MM.1S (cell line): ENCODE results near the gene HOXD4.

Experiments used
- DNase-seq: peaks from one replicate; pipeline ENCODE4 v3.0.0-alpha.2; 2015
- H2AFZ ChIP-seq: fragments of 300-600 bp; sonication (generic); 2 replicates; pipeline ENCODE4 v1.6.0; 2016; ENCODE audit warnings: antibody characterized with exemption, low read length
- H3F3A ChIP-seq: fragments of 300-600 bp; sonication (generic); 2 replicates; pipeline ENCODE4 v1.6.1; 2016; ENCODE audit warnings: mild to moderate bottlenecking, antibody characterized with exemption, low read length, moderate library complexity, mixed read lengths; ENCODE audit not compliant: insufficient read depth
- H3K27ac ChIP-seq: fragments of 300-600 bp; sonication (generic); 2 replicates; pipeline ENCODE4 v1.5.1; 2016; ENCODE audit warnings: mild to moderate bottlenecking, low read length
- H3K27me3 ChIP-seq: fragments of 300-600 bp; sonication (generic); replicated peaks from 2 replicates; pipeline ENCODE4 v1.6.0; 2016; ENCODE audit warnings: low read length; ENCODE audit not compliant: insufficient read depth
- H3K36me3 ChIP-seq: fragments of 300-600 bp; sonication (generic); replicated peaks from 2 replicates; pipeline ENCODE4 v1.6.1; 2016; ENCODE audit warnings: mild to moderate bottlenecking, low read length, mixed read lengths; ENCODE audit not compliant: insufficient read depth
- H3K4me1 ChIP-seq: fragments of 300-600 bp; sonication (generic); 2 replicates; pipeline ENCODE4 v1.6.1; 2016; ENCODE audit warnings: low read length, mixed read lengths
- H3K4me2 ChIP-seq: fragments of 300-600 bp; sonication (generic); 2 replicates; pipeline ENCODE4 v1.6.0; 2016; ENCODE audit warnings: low read depth, low read length
- H3K4me3 ChIP-seq: fragments of 300-600 bp; sonication (generic); 2 replicates; pipeline ENCODE4 v1.5.1; 2016; ENCODE audit warnings: low read length, mixed read lengths
- H3K79me2 ChIP-seq: fragments of 300-600 bp; sonication (generic); 2 replicates; pipeline ENCODE4 v1.6.1; 2016; ENCODE audit warnings: mixed run types, low read length, mixed read lengths
- H3K9ac ChIP-seq: fragments of 300-600 bp; sonication (generic); 2 replicates; pipeline ENCODE4 v1.6.1; 2016; ENCODE audit warnings: low read length, mixed read lengths
- H3K9me2 ChIP-seq: fragments of 300-600 bp; sonication (generic); replicated peaks from 2 replicates; pipeline ENCODE4 v1.6.1; 2016; ENCODE audit warnings: mild to moderate bottlenecking, low read length, mixed read lengths; ENCODE audit not compliant: insufficient read depth
- H3K9me3 ChIP-seq: fragments of 300-600 bp; sonication (generic); replicated peaks from 2 replicates; pipeline ENCODE4 v1.6.1; 2016; ENCODE audit warnings: mild to moderate bottlenecking, low read length, mixed read lengths; ENCODE audit not compliant: insufficient read depth
- H4K20me1 ChIP-seq: fragments of 300-600 bp; sonication (generic); 2 replicates; pipeline ENCODE4 v1.6.1; 2016; ENCODE audit warnings: mild to moderate bottlenecking, low read length, moderate library complexity, mixed read lengths; ENCODE audit not compliant: insufficient read depth
- EZH2 ChIP-seq: fragments of 300-600 bp; sonication (generic); optimal IDR thresholded peaks from 2 replicates; pipeline ENCODE3; 2017; ENCODE audit warnings: low read depth, mild to moderate bottlenecking, antibody characterized with exemption, low read length, mixed read lengths
- EZH2phosphoT487 ChIP-seq: fragments of 300-600 bp; sonication (generic); IDR thresholded peaks from 2 replicates; pipeline ENCODE4 v1.6.1; 2018; ENCODE audit warnings: antibody characterized with exemption, low read length
- TF ChIP-seq, protein P1 (sequence below): fragments of 300-600 bp; sonication (generic); IDR thresholded peaks from 2 replicates; pipeline ENCODE4 v1.5.1; 2016; ENCODE audit warnings: antibody characterized with exemption, low read length, mixed read lengths

HOXD4 gene

DNA sequence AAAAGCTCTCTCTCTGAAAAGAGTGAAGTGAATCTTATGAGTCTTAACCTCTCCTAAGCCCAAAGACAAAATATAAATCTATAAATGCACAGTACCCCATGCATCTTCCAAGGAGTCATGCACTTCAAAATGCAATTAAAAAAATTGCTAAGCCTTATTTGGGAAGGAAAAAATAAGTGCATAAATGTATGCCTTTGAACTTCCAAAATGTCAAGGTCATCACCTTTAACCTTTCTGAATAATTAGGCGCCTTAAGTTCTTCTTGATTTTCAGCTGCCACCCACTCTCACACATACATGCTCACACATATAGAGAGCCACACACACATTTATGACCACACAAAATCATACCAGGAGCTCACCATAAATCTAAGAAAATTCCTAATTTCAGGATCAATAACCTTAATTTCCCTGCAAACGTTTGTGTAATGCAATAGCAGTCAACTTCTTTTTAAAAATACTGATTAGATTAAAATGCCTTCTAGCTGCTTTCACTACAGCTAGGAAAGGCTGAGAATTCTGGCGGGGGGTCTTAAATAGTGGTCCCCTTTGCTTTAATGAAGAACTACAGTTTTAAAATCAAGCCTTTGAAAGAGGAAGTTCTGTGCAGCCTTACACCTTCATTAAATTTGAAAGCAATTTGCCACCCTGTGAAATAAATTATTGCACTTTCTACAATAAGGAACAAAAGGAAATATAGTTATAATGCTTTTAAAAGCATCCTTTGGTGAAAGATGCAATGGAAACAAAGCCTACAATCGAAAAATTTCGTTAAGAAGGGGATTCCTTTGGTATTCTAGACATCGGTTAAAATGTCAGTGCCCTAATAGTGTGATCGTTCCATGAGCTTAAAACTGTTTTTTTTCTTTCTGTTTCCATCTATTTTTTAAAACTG, 40.7 kb upstream of the HOXD4 start:
- Histone ChIP-seq H4K20me1 (no peaks in the 10 kb centered on the region), H3K4me1 (no peaks in the 10 kb centered on the region), H3K9me3 (no peaks in the 10 kb centered on the region), H3K9me2 (no peaks in the 10 kb centered on the region), H3F3A (no peaks in the 10 kb centered on the region), H2AFZ (no peak overlapping the region), H3K4me2 (peak overlapping the region; percentile 31), H3K79me2 (no peaks in the 10 kb centered on the region), H3K27me3 (peaks cover 64% of the 10 kb centered on the region), H3K27ac (no peak overlapping the region), H3K4me3 (no peak overlapping the region), H3K9ac (no peak overlapping the region), H3K36me3 (no peaks in the 10 kb centered on the region)
- DNase-seq = no peak
- TF ChIP-seq EZH2phosphoT487 = no peak
- TF ChIP-seq, protein P1, sequence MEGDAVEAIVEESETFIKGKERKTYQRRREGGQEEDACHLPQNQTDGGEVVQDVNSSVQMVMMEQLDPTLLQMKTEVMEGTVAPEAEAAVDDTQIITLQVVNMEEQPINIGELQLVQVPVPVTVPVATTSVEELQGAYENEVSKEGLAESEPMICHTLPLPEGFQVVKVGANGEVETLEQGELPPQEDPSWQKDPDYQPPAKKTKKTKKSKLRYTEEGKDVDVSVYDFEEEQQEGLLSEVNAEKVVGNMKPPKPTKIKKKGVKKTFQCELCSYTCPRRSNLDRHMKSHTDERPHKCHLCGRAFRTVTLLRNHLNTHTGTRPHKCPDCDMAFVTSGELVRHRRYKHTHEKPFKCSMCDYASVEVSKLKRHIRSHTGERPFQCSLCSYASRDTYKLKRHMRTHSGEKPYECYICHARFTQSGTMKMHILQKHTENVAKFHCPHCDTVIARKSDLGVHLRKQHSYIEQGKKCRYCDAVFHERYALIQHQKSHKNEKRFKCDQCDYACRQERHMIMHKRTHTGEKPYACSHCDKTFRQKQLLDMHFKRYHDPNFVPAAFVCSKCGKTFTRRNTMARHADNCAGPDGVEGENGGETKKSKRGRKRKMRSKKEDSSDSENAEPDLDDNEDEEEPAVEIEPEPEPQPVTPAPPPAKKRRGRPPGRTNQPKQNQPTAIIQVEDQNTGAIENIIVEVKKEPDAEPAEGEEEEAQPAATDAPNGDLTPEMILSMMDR = no peak
- TF ChIP-seq EZH2 = no peak

DNA sequence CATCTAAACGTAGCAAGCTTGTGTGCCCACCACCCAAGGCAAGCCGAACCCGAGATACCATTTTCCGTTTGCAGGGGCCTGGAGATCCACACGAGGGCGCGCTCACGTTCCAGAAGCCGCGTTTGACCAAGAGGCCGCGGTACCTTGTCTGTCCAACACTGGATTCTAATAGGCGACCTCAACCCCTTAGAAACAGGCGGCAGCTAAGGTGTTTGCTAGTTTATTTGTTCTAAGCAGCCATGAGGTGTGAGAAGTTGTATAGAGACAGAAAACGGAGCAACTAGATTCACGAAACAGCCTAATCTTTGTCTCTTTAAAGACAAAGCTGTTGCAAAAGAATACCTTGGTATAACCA, 40.1 kb upstream of the HOXD4 start:
- Histone ChIP-seq H3K4me2 (peak overlapping the region; percentile 31), H3K9me2 (no peaks in the 10 kb centered on the region)
- DNase-seq = peak; percentile 34

DNA sequence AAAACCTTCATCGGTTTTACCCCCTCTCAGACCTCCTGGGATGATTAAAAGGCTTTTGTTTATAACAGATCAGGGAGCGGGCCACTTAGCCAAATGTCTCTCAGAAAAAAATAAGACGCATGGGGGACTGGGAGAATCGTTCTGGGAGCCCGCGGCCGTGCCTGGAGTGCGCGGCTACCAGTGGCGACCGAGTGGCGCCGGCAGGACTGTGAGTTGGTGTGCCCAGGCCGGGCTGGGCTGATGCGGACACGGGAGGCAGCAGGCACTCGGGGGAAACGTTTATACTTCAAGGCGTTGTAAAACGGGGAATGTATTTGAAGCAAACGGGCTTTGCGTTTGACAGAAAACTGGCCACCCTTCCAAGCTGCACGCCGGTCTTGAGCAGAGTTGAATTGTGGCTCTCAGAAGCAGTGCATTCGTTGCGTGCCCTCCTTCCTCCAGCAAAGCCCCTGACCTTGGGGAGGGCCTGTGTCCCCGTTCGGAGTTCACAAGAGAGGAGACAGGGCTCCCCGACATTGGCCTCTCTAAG, 39.4 kb upstream of the HOXD4 start:
- Histone ChIP-seq H3K27me3 (peaks cover 68% of the 10 kb centered on the region), H3K79me2 (no peaks in the 10 kb centered on the region), H3K9me2 (no peaks in the 10 kb centered on the region), H3K27ac (no peak overlapping the region), H3K36me3 (no peaks in the 10 kb centered on the region), H3K9me3 (no peaks in the 10 kb centered on the region), H3K4me1 (no peaks in the 10 kb centered on the region), H3K9ac (no peak overlapping the region), H3F3A (no peaks in the 10 kb centered on the region), H3K4me2 (peak overlapping the region; percentile 31; the same call in 1 of the 2 replicates), H2AFZ (no peak overlapping the region), H4K20me1 (no peaks in the 10 kb centered on the region), H3K4me3 (no peak overlapping the region)
- TF ChIP-seq, protein P1 = no peak
- no peak for TF ChIP-seq EZH2phosphoT487
- TF ChIP-seq EZH2 = no peak
- DNase-seq = no peak

More for the DNA sequence above, 40.1 kb upstream of the HOXD4 start:
- no peaks in the 10 kb centered on the region for H3K4me1 ChIP-seq
- no peak overlapping the region for H3K27ac ChIP-seq
- no peak overlapping the region for H2AFZ ChIP-seq
- H3K9me3 ChIP-seq = no peaks in the 10 kb centered on the region
- no peaks in the 10 kb centered on the region for H3K79me2 ChIP-seq
- peaks cover 63% of the 10 kb centered on the region for H3K27me3 ChIP-seq
- H4K20me1 ChIP-seq = no peaks in the 10 kb centered on the region
- no peak overlapping the region for H3K4me3 ChIP-seq
- no peaks in the 10 kb centered on the region for H3F3A ChIP-seq
- no peak for TF ChIP-seq EZH2
- TF ChIP-seq, protein P1 = peak; percentile 87
- H3K9ac ChIP-seq = no peak overlapping the region
- H3K36me3 ChIP-seq = no peaks in the 10 kb centered on the region
